ENCODE results near the gene NOC2L. TPM values are rescaled to one million over a fixed set of nuclear protein-coding genes. Genes with fewer than 3 reads are reported as not detected.

Gene NOC2L
- total RNA-seq, 1 experiment from 2014 or later = 130 TPM

- Histone ChIP-seq H3K4ac (ENCODE audit: low read depth, low read length) (no peak overlapping the region), H3K9me3 (ENCODE audit: control insufficient read depth, low read depth, low read length) (no peaks in the 10 kb centered on the region), H3T11ph (ENCODE audit: low read length) (no peak overlapping the region), H3K14ac (ENCODE audit: insufficient read depth, low read length) (no peak overlapping the region; the same call in 1 of the 2 replicates), H4K91ac (ENCODE audit: insufficient read length, low read depth, low read length) (no peak overlapping the region), H3K56ac (ENCODE audit: insufficient read length, low read depth, low read length) (no peak overlapping the region), H2BK12ac (ENCODE audit: insufficient read length, low read depth, low read length) (no peak overlapping the region), H2AK5ac (ENCODE audit: insufficient read length, low read length) (no peak overlapping the region), H3K79me1 (ENCODE audit: insufficient read depth, low read depth, low read length, poor library complexity, severe bottlenecking) (no peaks in the 10 kb centered on the region), H3K18ac (ENCODE audit: insufficient read length, low read depth, low read length) (no peak overlapping the region), H3K23ac (ENCODE audit: insufficient read length, low read depth, low read length) (no peak overlapping the region), H2BK20ac (ENCODE audit: low read depth, low read length, poor library complexity, severe bottlenecking) (no peak overlapping the region), H4K20me1 (ENCODE audit: control insufficient read depth, insufficient read depth, insufficient read length) (no peaks in the 10 kb centered on the region), H2BK120ac (ENCODE audit: low read depth, low read length, poor library complexity, severe bottlenecking) (no peak overlapping the region), H3K4me2 (ENCODE audit: insufficient read depth, insufficient read length, low read length) (no peak overlapping the region), H2BK5ac (ENCODE audit: insufficient read length, low read length) (no peak overlapping the region), H4K5ac (ENCODE audit: insufficient read length, low read depth, low read length) (no peak overlapping the region), H3K4me1 (ENCODE audit: insufficient read depth, low read length) (no peaks in the 10 kb centered on the region), H3K23me2 (ENCODE audit: insufficient read length, low read depth, low read length, poor library complexity, severe bottlenecking) (no peaks in the 10 kb centered on the region), H2AFZ (ENCODE audit: low read length) (no peak overlapping the region), H3K9ac (ENCODE audit: extremely low read depth, insufficient read length, low read length) (no peak overlapping the region), H3K27ac (ENCODE audit: insufficient read length, low read depth, low read length) (no peak overlapping the region), H3K27me3 (ENCODE audit: insufficient read depth, low read length) (peaks cover 60% of the 10 kb centered on the region), H3K79me2 (ENCODE audit: insufficient read depth, low read length) (no peaks in the 10 kb centered on the region), H2BK15ac (ENCODE audit: low read depth, low read length) (no peak overlapping the region), H4K8ac (replicated peaks; ENCODE audit: insufficient read length, low read depth, low read length) (no peak overlapping the region)
- Mint-ChIP-seq H3K4me3 (peak overlapping the region; percentile 6 to 72; a peak in 4 of 5 replicates), H3K9me3 (peaks cover 0 to 2% of the 10 kb centered on the region in 2 experiments; a peak in 1 of 5 replicates), H3K36me3 (ENCODE audit: insufficient read depth in 1 of 3, low read depth in 3 of 3) (peaks cover 0 to 3% (median 2%) of the 10 kb centered on the region in 3 experiments; a peak in 2 of 7 replicates), H3K4me1 (peaks cover 9 to 49% of the 10 kb centered on the region in 2 experiments), H3K27me3 (ENCODE audit: low read depth) (peaks cover 85% of the 10 kb centered on the region), H3K27ac (no peak overlapping the region)
- no peak for TF ChIP-seq CTCF (conservative IDR thresholded peaks at IDR 0.05)
- DNase-seq = no peak
- no CpG with 5 or more reads among the region's 37 CpGs for WGBS (ENCODE audit: extremely low coverage, insufficient read length, low lambda C conversion rate)
These were observed 23.9 kb downstream of the NOC2L start for GRCh38 chr1:934991-935750.

Data from H9 (cell line).